GM10248 (cell line): ENCODE results near the gene PPP2R2C.

ENCODE experiments used
- CTCF ChIA-PET: fragments of 300-600 bp; sonication (Branson Sonifier 250); formaldehyde crosslinking; extraction: SDS; loops from one replicate; lab custom pipeline; 2021; ENCODE audit warnings: antibody characterized with exemption; lab: Yijun Ruan, JAX
- POLR2A ChIA-PET: fragments of 350-650 bp; sonication (Branson Sonifier 250); formaldehyde crosslinking; extraction: SDS; loops from one replicate; lab custom pipeline; 2020; ENCODE audit warnings: antibody characterized with exemption; lab: Yijun Ruan, JAX
- DNase-seq: peaks from one replicate; pipeline ENCODE4 v3.0.0; 2012; ENCODE audit errors: extremely low spot score
- CTCF ChIP-seq: IDR thresholded peaks from 2 replicates; pipeline ENCODE4 v1.5.1; 2012; ENCODE audit warnings: mild to moderate bottlenecking, low read depth; ENCODE audit errors: extremely low read depth, missing control alignments, control extremely low read depth

The PPP2R2C gene

DNA sequence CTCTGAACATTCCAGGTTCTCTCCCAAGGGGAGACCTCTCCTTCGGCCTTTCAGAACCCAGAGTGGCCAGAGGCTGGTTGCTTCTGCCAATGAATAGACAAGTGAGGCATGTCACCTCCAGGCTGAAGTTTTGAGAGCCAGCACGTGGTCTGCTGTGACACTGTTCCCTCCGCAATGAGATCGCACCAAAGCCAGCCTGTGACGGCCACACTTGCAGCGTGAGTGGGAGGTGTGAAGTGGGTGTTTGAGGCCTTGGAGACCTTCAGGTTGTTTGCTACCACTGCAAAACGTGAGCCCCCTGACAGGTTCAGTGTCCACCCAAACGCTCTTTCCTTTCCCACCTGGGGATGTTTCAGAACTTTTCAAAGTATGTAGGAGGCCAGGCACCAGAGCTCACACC lies 121.8 kb downstream of the PPP2R2C start:
- no peak for DNase-seq
- TF ChIP-seq CTCF, result no peak
- POLR2A ChIA-PET, result no interaction called here
- CTCF ChIA-PET, result no interaction called here

DNA sequence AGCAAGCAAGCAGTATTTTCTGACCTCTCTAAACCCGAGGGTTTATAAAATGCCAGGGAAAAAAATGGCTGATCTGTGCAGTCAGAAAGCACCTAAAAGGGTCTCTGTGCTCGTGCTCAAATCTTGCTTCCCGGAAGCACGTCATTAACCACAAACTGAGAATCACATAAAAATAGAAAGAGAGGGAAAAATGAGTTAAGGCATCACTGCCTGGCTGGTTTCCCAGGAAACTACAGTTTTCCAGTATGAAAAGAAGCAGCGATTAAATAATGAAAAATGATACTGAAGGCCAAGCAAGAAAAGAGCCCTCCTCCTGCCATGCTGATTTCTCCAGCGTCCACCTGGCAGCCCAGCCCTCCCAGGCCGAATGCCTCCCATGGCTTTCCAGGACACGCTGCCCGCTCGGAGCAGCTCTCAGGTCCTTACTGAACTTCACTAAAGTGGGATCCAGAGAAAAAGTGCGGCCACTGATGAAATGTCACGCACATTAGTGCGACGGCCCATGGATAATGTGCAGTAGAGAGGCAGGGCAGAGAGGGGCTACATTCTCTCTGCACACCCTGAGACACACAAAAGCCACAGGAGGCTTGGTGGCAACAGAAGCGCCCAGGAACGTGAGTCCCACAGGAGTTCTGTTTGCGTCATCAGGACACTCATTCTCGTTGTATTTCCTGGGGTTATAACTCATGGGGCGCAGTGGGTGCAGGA lies 122.4 kb downstream of the PPP2R2C start:
- POLR2A ChIA-PET, result no interaction called here
- TF ChIP-seq CTCF, result no peak
- DNase-seq, result no peak
- CTCF ChIA-PET, result interaction anchor here (1.3 kb wide), 1 partner anchor 18 kb away, joined by 4 read pairs; no protein-coding TSS in a partner anchor

GRCh38 chr4:6348408-6348807 lies 124.0 kb downstream of the PPP2R2C start:
- no peak for TF ChIP-seq CTCF
- ChIA-PET CTCF (interaction anchor here (1.2 to 3.9 kb wide), 5 partner anchors 16 to 97 kb away, joined by 3 to 12 read pairs (median 4); no protein-coding TSS in a partner anchor), POLR2A (no interaction called here)
- DNase-seq, result no peak

GRCh38 chr4:6347511-6348045 lies 124.8 kb downstream of the PPP2R2C start:
- ChIA-PET CTCF (interaction anchor here (1.2 to 3.9 kb wide), 4 partner anchors 15 to 199 kb away, joined by 3 to 12 read pairs (median 5); no protein-coding TSS in a partner anchor), POLR2A (no interaction called here)
- no peak for DNase-seq
- no peak for TF ChIP-seq CTCF

DNA sequence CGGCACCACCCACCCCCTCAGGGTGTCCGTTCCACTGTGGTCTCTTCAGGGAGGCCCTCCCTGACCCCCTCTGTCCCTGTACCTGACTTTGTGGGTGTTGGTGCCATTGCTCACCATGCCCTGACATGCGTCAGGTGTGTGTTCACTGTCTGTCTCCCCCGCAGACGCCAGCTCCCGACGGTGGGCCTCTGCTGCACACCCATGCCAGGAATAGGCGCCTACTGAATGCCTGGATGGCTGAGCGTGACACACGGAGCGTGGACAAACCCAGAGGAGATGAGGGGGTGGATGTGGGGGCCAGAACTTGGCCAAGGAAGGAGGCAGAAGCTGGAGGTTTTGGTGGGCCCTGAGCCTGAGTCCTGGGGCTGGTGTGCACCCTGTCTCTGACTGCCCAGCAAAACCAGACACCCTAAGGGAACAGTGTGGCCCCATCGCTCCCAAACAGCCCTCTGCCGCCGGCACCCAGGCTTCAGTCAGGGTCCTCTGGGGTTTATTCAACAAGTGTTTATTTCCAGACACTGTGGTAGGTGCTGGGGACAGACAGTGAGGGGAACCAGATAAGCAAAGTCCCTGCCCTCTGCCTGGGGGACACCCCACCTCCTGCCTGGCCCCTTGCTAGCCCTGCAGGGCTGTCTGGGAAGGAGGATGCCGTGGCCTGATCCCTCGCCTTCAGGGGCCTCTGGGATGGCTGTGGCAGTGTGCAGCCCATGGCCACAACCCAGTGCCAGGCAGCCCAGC lies 125.9 kb downstream of the PPP2R2C start:
- DNase-seq, result no peak
- ChIA-PET CTCF (interaction anchor here (1.2 to 3.9 kb wide), 3 partner anchors 14 to 200 kb away, joined by 3 to 12 read pairs (median 7); no protein-coding TSS in a partner anchor), POLR2A (no interaction called here)
- TF ChIP-seq CTCF, result no peak

DNA sequence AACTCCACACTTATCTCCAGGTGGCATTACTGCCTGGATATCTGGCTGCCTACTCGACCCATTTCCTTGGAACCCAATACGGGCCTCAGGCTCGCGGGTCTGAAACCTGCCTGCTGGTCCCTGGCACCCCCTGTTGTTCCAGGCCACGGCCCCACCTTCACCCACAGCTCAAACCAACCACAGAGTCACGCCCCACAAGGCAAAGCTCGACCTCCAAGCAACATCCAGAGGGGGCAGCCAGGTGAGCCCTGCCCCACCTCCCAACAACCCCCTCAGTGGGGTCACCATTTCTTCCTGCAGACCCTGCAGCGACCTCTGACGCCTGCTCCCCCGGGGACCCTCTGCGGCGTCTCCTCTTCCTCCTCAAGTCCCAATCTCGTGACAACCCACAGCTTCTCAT lies 126.5 kb downstream of the PPP2R2C start:
- CTCF ChIA-PET, result interaction anchor here (3.9 to 4.0 kb wide), 2 partner anchors 14 to 19 kb away, joined by 12 to 19 read pairs; no protein-coding TSS in a partner anchor
- DNase-seq, result no peak
- POLR2A ChIA-PET, result no interaction called here
- no peak for TF ChIP-seq CTCF
